ENCODE data around the gene ANKRD7. TPM values are rescaled to one million over a fixed set of nuclear protein-coding genes. Genes with fewer than 3 reads are reported as not detected.
"Not testable (repeated sequence)": the region's sequence is repeated elsewhere in the genome, so short reads cannot be mapped to it uniquely, and the experiment has no call there.

The ANKRD7 gene
- total RNA-seq, 1 donor from 2014 or later: not detected

GRCh38 chr7:118233799-118234198, 9.3 kb downstream of the ANKRD7 start:
- DNase-seq: no peak
- Histone ChIP-seq H3K27ac (no peak overlapping the region), H3K36me3 (no peaks in the 10 kb centered on the region), H3K27me3 (ENCODE audit: low read depth) (no peaks in the 10 kb centered on the region), H3K4me1 (no peaks in the 10 kb centered on the region), H3K4me3 (no peak overlapping the region), H3K9me3 (no peaks in the 10 kb centered on the region)
- intact Hi-C loops (cut with DNase I): no loop called here
- no peak for TF ChIP-seq CTCF (IDR thresholded peaks at IDR 0.05)
- no peak for ATAC-seq

- no peak overlapping the region for H3K4me3 ChIP-seq
- no peaks in the 10 kb centered on the region for H3K4me1 ChIP-seq
- intact Hi-C loops (cut with DNase I): no loop called here
- no peaks in the 10 kb centered on the region for H3K9me3 ChIP-seq
- no peak for TF ChIP-seq CTCF (IDR thresholded peaks at IDR 0.05)
- H3K36me3 ChIP-seq: no peaks in the 10 kb centered on the region
- no peaks in the 10 kb centered on the region for H3K27me3 ChIP-seq (ENCODE audit: low read depth)
- ATAC-seq (no peak), DNase-seq (no peak)
- no peak overlapping the region for H3K27ac ChIP-seq
Measured at GRCh38 chr7:118239014-118239413, 14.5 kb downstream of the ANKRD7 start.

GRCh38 chr7:118240320-118240719, 15.8 kb downstream of the ANKRD7 start:
- H3K27ac ChIP-seq; H3K4me1 ChIP-seq; H3K9me3 ChIP-seq; ATAC-seq; intact Hi-C loops (cut with DNase I); H3K27me3 ChIP-seq (ENCODE audit: low read depth); DNase-seq; H3K4me3 ChIP-seq; H3K36me3 ChIP-seq: not testable (repeated sequence)

- no peak for ATAC-seq
- no peaks in the 10 kb centered on the region for H3K36me3 ChIP-seq
- intact Hi-C loops (cut with DNase I): no loop called here
- DNase-seq: no peak
- no peaks in the 10 kb centered on the region for H3K27me3 ChIP-seq (ENCODE audit: low read depth)
- no peak overlapping the region for H3K27ac ChIP-seq
- no peaks in the 10 kb centered on the region for H3K9me3 ChIP-seq
- no peaks in the 10 kb centered on the region for H3K4me1 ChIP-seq
- no peak overlapping the region for H3K4me3 ChIP-seq
- TF ChIP-seq CTCF (IDR thresholded peaks at IDR 0.05): no peak
Measured at GRCh38 chr7:118243695-118244094, 19.2 kb downstream of the ANKRD7 start.

- no peaks in the 10 kb centered on the region for H3K36me3 ChIP-seq
- TF ChIP-seq CTCF (IDR thresholded peaks at IDR 0.05): no peak
- intact Hi-C loops (cut with DNase I): no loop called here
- H3K27me3 ChIP-seq (ENCODE audit: low read depth): no peaks in the 10 kb centered on the region
- H3K4me1 ChIP-seq: no peaks in the 10 kb centered on the region
- no peak for DNase-seq
- no peak overlapping the region for H3K27ac ChIP-seq
- H3K9me3 ChIP-seq: no peaks in the 10 kb centered on the region
- no peak overlapping the region for H3K4me3 ChIP-seq
- ATAC-seq: no peak
Measured at GRCh38 chr7:118245267-118246040, 20.9 kb downstream of the ANKRD7 start.

GRCh38 chr7:118250860-118251494, 26.5 kb downstream of the ANKRD7 start:
- ATAC-seq: no peak
- Histone ChIP-seq H3K4me1 (no peaks in the 10 kb centered on the region), H3K9me3 (no peaks in the 10 kb centered on the region), H3K36me3 (no peaks in the 10 kb centered on the region), H3K27ac (no peak overlapping the region), H3K4me3 (no peak overlapping the region), H3K27me3 (ENCODE audit: low read depth) (no peaks in the 10 kb centered on the region)
- intact Hi-C loops (cut with DNase I): no loop called here
- no peak for TF ChIP-seq CTCF (IDR thresholded peaks at IDR 0.05)
- no peak for DNase-seq

Data from lower lobe of right lung (tissue), 2 donors.